B cell (primary cell): Measurements from ENCODE around the gene SSX2IP. TPM values are rescaled to one million over a fixed set of nuclear protein-coding genes. Genes with fewer than 3 reads are reported as not detected.
"Not testable (repeated sequence)": the region's sequence is repeated elsewhere in the genome, so short reads cannot be mapped to it uniquely, and the experiment has no call there.

Source experiments
- ATAC-seq: fragments of 200-7000 bp; cut with Tn5 transposase; one replicate; pipeline ENCODE4 v1.10.0; 2021; ENCODE audit warnings: low read depth, mild to moderate bottlenecking, moderate number of reproducible peaks, moderate library complexity
- CTCF ChIA-PET: fragments of 350-600 bp; sonication (Branson Sonifier 250); formaldehyde crosslinking; loops from one replicate; lab custom pipeline; 2021; ENCODE audit warnings: antibody characterized with exemption, inconsistent platforms; lab: Charles Lee
- POLR2A ChIA-PET: fragments of 350-600 bp; sonication (Branson Sonifier 250); formaldehyde crosslinking; loops from one replicate; lab custom pipeline; 2021; ENCODE audit warnings: antibody characterized with exemption; lab: Charles Lee
- DNase-seq: peaks from one replicate; pipeline ENCODE4 v3.0.0; 2013
- H2AFZ ChIP-seq: 2 replicates; pipeline ENCODE4 v1.6.1; 2012; ENCODE audit warnings: mild to moderate bottlenecking, low read depth, low read length; ENCODE audit not compliant: insufficient read depth, poor library complexity, severe bottlenecking
- H3K27ac ChIP-seq, 2 donors: 1 replicate in 1 of 2; 2 replicates in 1 of 2; pipeline ENCODE4 v1.5.1; 2012 to 2013; ENCODE audit warnings: low read length in 2 of 2, mild to moderate bottlenecking in 2 of 2, moderate library complexity in 1 of 2
- H3K27me3 ChIP-seq, 4 experiments: fragments of 200-600 bp in 1 of 4; sonication (generic) in 1 of 4; replicated peaks in 1 of 4; 1 replicate in 2 of 4; 2 replicates in 2 of 4; pipeline versions ENCODE4 v1.6.1 to v1.7.0; 2013 to 2016; ENCODE audit warnings: low read length in 3 of 4, mild to moderate bottlenecking in 2 of 4, mixed read lengths in 1 of 4, moderate library complexity in 1 of 4; ENCODE audit not compliant: insufficient read depth in 4 of 4, control insufficient read depth in 3 of 4; ENCODE audit errors: control extremely low read depth in 1 of 4
- H3K36me3 ChIP-seq, 2 experiments: replicated peaks in 1 of 2; 1 replicate in 1 of 2; 2 replicates in 1 of 2; pipeline versions ENCODE4 v1.6.1 to v1.7.1; 2013; ENCODE audit warnings: low read length in 1 of 2; ENCODE audit not compliant: insufficient read depth in 2 of 2, control insufficient read depth in 1 of 2; ENCODE audit errors: control extremely low read depth in 1 of 2, extremely low read depth in 1 of 2
- H3K4me1 ChIP-seq, 2 donors: fragments of 200-600 bp in 1 of 2; sonication (generic) in 1 of 2; 1 replicate in 1 of 2; 2 replicates in 1 of 2; pipeline versions ENCODE4 v1.5.1 to v1.6.1; 2013 to 2017; ENCODE audit warnings: low read length in 2 of 2; ENCODE audit not compliant: control insufficient read depth in 2 of 2, insufficient read depth in 2 of 2
- H3K4me2 ChIP-seq: replicated peaks from 2 replicates; pipeline ENCODE3; 2012; ENCODE audit warnings: mild to moderate bottlenecking, low read depth, low read length; ENCODE audit not compliant: poor library complexity, severe bottlenecking
- H3K4me3 ChIP-seq, 5 experiments: fragments of 200-600 bp in 1 of 5; sonication (generic) in 1 of 5; 1 replicate in 3 of 5; 2 replicates in 2 of 5; pipeline versions ENCODE4 v1.5.1 to v1.7.0; 2011 to 2016; ENCODE audit warnings: low read length in 4 of 5, mild to moderate bottlenecking in 4 of 5, low read depth in 2 of 5, control low read depth in 1 of 5, moderate library complexity in 1 of 5; ENCODE audit not compliant: insufficient read depth in 1 of 5; ENCODE audit errors: control extremely low read depth in 1 of 5, extremely low read depth in 1 of 5
- H3K79me2 ChIP-seq: fragments of 200-600 bp; sonication (generic); one replicate; pipeline ENCODE4 v1.6.0; 2016; ENCODE audit warnings: low read length; ENCODE audit not compliant: control insufficient read depth, insufficient read depth
- H3K9ac ChIP-seq: fragments of 200-600 bp; sonication (generic); 2 replicates; pipeline ENCODE4 v1.6.1; 2017; ENCODE audit warnings: mild to moderate bottlenecking, low read length, moderate library complexity
- H3K9me3 ChIP-seq, 3 donors: one replicate each; pipeline versions ENCODE4 v1.6.1 to v1.7.1; 2013; ENCODE audit warnings: low read length in 2 of 3; ENCODE audit not compliant: control insufficient read depth in 2 of 3, insufficient read depth in 1 of 3; ENCODE audit errors: control extremely low read depth in 1 of 3
- H4K20me1 ChIP-seq: 2 replicates; pipeline ENCODE4 v1.6.0; 2012; ENCODE audit warnings: mild to moderate bottlenecking, low read length; ENCODE audit not compliant: insufficient read depth, control insufficient read depth, poor library complexity, severe bottlenecking
- H3K27ac Mint-ChIP-seq: one replicate; pipeline ENCODE4 v1.8.0; 2021; ENCODE audit warnings: mixed read lengths
- H3K27me3 Mint-ChIP-seq: one replicate; pipeline ENCODE4 v1.8.0; 2021; ENCODE audit warnings: mixed read lengths
- H3K4me1 Mint-ChIP-seq: one replicate; pipeline ENCODE4 v1.8.0; 2021; ENCODE audit warnings: mixed read lengths
- H3K4me3 Mint-ChIP-seq: one replicate; pipeline ENCODE4 v1.8.0; 2021; ENCODE audit warnings: mixed read lengths
- H3K9me3 Mint-ChIP-seq: one replicate; pipeline ENCODE4 v1.8.0; 2022; ENCODE audit warnings: mixed read lengths; ENCODE audit not compliant: insufficient read depth
- EZH2 ChIP-seq: IDR thresholded peaks from 2 replicates; pipeline ENCODE4 v1.6.1; 2012; ENCODE audit warnings: borderline replicate concordance, low read depth, mild to moderate bottlenecking, moderate library complexity, low read length; ENCODE audit not compliant: insufficient read depth, poor library complexity, severe bottlenecking
- WGBS: methylation state at CpG from one replicate; pipeline ENCODE4 v1.1.5; 2013; ENCODE audit warnings: missing lambda C conversion rate; ENCODE audit not compliant: insufficient coverage; 5-methylcytosine and 5-hydroxymethylcytosine counted together
- intact Hi-C: fragments of 100-400 bp; cut with micrococcal nuclease; formaldehyde crosslinking; loops from one replicate; pipeline ENCODE4 v1.10.0; 2022
- polyA plus RNA-seq: library from polyadenylated mRNA; depleted of rRNA; stranded (reverse); fragments of >200 nt; gene quantifications from 2 replicates; pipeline ENCODE4 v1.2.3, GENCODE V29; 2012
- total RNA-seq, 2 donors: library from RNA; stranded (reverse); fragments of 120-200 nt in 1 of 2; gene quantifications; 1 replicate in 1 of 2; 2 replicates in 1 of 2; pipeline versions ENCODE4 v1.2.3 to v1.2.4, GENCODE V29; 2013 to 2022
- TF ChIP-seq, protein P1 (sequence below): fragments of 200-600 bp; IDR thresholded peaks from one replicate; pipeline ENCODE4 v1.8.0; 2022; ENCODE audit warnings: antibody characterized with exemption, mild to moderate bottlenecking

The SSX2IP gene
- total and polyA plus RNA-seq, 2 donors (not counting 1 experiment from before 2014, with no cell fraction given) = 0.95 to 10.3 TPM

DNA sequence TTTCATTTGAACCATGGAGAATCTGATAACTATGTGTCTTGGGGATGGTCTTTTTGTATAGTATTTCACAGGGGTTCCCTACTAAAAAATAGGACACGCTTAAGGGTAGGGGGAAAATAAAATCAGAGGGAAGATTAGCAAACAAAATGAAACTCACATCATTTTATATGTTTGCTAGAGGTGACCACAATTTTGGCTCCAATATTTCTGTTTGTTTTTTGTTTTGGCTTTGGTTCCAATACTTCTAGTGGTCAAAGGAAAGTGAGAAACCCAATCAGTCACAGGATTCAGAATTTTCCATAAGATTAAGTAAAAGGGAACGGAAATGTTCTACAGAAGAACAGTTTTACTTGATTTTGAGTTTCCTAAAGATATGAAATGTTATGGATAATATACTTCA is 42.3 kb upstream of the SSX2IP start:
- no peaks in the 10 kb centered on the region for H3K36me3 ChIP-seq
- WGBS = no CpG with 5 or more reads among the region's 2 CpGs
- ATAC-seq (no peak), DNase-seq (no peak)
- H3K27ac Mint-ChIP-seq = no peak overlapping the region
- H3K9ac ChIP-seq = no peak overlapping the region
- H3K27ac ChIP-seq = no peak overlapping the region
- ChIA-PET POLR2A (no interaction called here), CTCF (no interaction called here)
- H3K4me3 Mint-ChIP-seq = no peak overlapping the region
- H3K27me3 Mint-ChIP-seq = peaks cover 36% of the 10 kb centered on the region
- H3K4me2 ChIP-seq = no peak overlapping the region
- H3K27me3 ChIP-seq = peaks cover 0 to 6% (median 0%) of the 10 kb centered on the region in 4 experiments
- H4K20me1 ChIP-seq = no peaks in the 10 kb centered on the region
- H3K9me3 ChIP-seq = peaks cover 0 to 3% (median 0%) of the 10 kb centered on the region in 3 donors
- no peak overlapping the region for H3K4me3 ChIP-seq
- H3K9me3 Mint-ChIP-seq = peaks cover 4% of the 10 kb centered on the region
- H3K79me2 ChIP-seq = no peaks in the 10 kb centered on the region
- TF ChIP-seq, protein P1, sequence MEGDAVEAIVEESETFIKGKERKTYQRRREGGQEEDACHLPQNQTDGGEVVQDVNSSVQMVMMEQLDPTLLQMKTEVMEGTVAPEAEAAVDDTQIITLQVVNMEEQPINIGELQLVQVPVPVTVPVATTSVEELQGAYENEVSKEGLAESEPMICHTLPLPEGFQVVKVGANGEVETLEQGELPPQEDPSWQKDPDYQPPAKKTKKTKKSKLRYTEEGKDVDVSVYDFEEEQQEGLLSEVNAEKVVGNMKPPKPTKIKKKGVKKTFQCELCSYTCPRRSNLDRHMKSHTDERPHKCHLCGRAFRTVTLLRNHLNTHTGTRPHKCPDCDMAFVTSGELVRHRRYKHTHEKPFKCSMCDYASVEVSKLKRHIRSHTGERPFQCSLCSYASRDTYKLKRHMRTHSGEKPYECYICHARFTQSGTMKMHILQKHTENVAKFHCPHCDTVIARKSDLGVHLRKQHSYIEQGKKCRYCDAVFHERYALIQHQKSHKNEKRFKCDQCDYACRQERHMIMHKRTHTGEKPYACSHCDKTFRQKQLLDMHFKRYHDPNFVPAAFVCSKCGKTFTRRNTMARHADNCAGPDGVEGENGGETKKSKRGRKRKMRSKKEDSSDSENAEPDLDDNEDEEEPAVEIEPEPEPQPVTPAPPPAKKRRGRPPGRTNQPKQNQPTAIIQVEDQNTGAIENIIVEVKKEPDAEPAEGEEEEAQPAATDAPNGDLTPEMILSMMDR = no peak
- TF ChIP-seq EZH2 = no peak
- no peaks in the 10 kb centered on the region for H3K4me1 Mint-ChIP-seq
- no peaks in the 10 kb centered on the region for H3K4me1 ChIP-seq
- H2AFZ ChIP-seq = no peak overlapping the region
- intact Hi-C loops = no loop called here

DNA sequence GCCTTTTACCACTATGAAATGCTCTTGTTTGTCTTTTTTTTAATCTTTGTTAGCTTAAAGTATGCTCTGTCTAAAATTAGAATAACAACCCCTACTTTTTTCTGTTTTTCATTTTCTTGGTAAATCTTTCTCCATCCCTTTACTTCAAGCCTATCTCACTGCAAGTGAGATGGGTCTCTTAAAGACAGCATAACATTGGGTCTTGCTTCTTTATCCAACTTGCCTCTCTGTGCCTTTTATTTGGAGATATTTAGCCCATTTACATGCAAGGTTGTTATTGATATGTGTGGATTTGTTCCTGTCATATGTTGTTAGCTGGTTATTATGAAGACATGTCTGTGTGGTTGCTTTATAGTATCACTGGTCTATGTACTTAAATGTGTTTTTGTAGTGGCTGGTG is 41.3 kb upstream of the SSX2IP start:
- no peak for TF ChIP-seq EZH2
- TF ChIP-seq, protein P1 = no peak
- Mint-ChIP-seq H3K27me3 (peaks cover 30% of the 10 kb centered on the region), H3K9me3 (peaks cover 4% of the 10 kb centered on the region), H3K27ac (no peak overlapping the region), H3K4me1 (no peaks in the 10 kb centered on the region), H3K4me3 (no peak overlapping the region)
- no peak overlapping the region for H3K4me2 ChIP-seq
- no peaks in the 10 kb centered on the region for H4K20me1 ChIP-seq
- H3K36me3 ChIP-seq = no peaks in the 10 kb centered on the region
- no peak overlapping the region for H3K9ac ChIP-seq
- POLR2A ChIA-PET = no interaction called here
- no peak overlapping the region for H3K4me3 ChIP-seq
- no peak overlapping the region for H2AFZ ChIP-seq
- peaks cover 0 to 6% (median 0%) of the 10 kb centered on the region in 4 experiments for H3K27me3 ChIP-seq
- H3K27ac ChIP-seq = no peak overlapping the region
- H3K4me1 ChIP-seq = no peaks in the 10 kb centered on the region
- H3K9me3 ChIP-seq = peaks cover 0 to 3% (median 0%) of the 10 kb centered on the region in 3 donors
- CTCF ChIA-PET = interaction anchor here (0.8 kb wide), 1 partner anchor 72 kb away, joined by 3 read pairs; no protein-coding TSS in a partner anchor
- no peaks in the 10 kb centered on the region for H3K79me2 ChIP-seq
- intact Hi-C loops = no loop called here
- DNase-seq (no peak), ATAC-seq (no peak)

DNA sequence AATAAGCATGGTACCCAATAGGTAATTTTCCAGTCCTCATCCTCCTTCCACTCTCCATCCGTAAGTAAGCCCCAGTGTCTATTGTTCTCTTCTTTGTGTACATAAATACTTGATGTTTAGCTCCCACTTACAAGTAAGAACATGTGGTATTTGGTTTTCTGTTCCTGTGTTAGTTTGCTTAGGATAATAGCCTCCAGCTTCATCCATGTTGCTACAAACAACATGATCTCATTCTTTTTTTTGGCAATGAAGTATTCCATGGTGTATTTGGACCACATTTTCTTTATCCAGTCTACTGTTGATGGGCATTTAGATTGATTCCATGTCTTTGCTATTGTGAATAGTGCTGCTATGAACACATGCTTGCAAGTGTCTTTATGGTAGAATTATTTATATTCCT is 37.5 kb upstream of the SSX2IP start:
- H3K4me3 ChIP-seq, H3K4me2 ChIP-seq, H3K36me3 ChIP-seq, H3K27ac Mint-ChIP-seq, DNase-seq, H3K9me3 Mint-ChIP-seq, ATAC-seq, H2AFZ ChIP-seq, H3K9me3 ChIP-seq, intact Hi-C loops, H3K27me3 ChIP-seq, H3K4me3 Mint-ChIP-seq, POLR2A ChIA-PET, H3K9ac ChIP-seq, H3K4me1 Mint-ChIP-seq, H3K79me2 ChIP-seq, H3K4me1 ChIP-seq, H3K27ac ChIP-seq, H4K20me1 ChIP-seq: not testable (repeated sequence)
- WGBS = no CpG with 5 or more reads among the region's 1 CpG
- CTCF ChIA-PET = interaction anchor here (0.6 to 1.2 kb wide), 2 partner anchors 25 to 54 kb away, joined by 3 read pairs; no protein-coding TSS in a partner anchor
- H3K27me3 Mint-ChIP-seq = peaks cover 27% of the 10 kb centered on the region
